Neural cell (in vitro differentiated cells): ENCODE data around the gene CAT. TPM values are rescaled to one million over a fixed set of nuclear protein-coding genes. Genes with fewer than 3 reads are reported as not detected.

ENCODE experiments used
- H2AFZ ChIP-seq: fragments of 200-600, 300-800 bp; sonication (generic), shearing (Covaris generic); 2 replicates; pipeline ENCODE4 v1.6.0; 2014; ENCODE audit warnings: low read depth, mild to moderate bottlenecking, antibody characterized with exemption, low read length, moderate library complexity
- H3F3A ChIP-seq: fragments of 200-600 bp; shearing (Covaris generic); 2 replicates; pipeline ENCODE4 v1.6.1; 2016; ENCODE audit warnings: mild to moderate bottlenecking, moderate library complexity, mixed read lengths, antibody characterized with exemption, low read length; ENCODE audit not compliant: insufficient read depth, poor library complexity, severe bottlenecking
- H3K27ac ChIP-seq: fragments of 200-600, 300-800 bp; sonication (generic), shearing (Covaris generic); 2 replicates; pipeline ENCODE4 v1.5.1; 2014; ENCODE audit warnings: mild to moderate bottlenecking, low read length, moderate library complexity
- H3K27me3 ChIP-seq: fragments of 300-800, 200-600 bp; sonication (generic), shearing (Covaris generic); 2 replicates; pipeline ENCODE4 v1.6.0; 2014; ENCODE audit warnings: mild to moderate bottlenecking, low read depth, low read length, moderate library complexity; ENCODE audit not compliant: insufficient read depth
- H3K36me3 ChIP-seq: fragments of 300-800, 200-600 bp; sonication (generic), shearing (Covaris generic); 2 replicates; pipeline ENCODE4 v1.5.1; 2014; ENCODE audit warnings: mild to moderate bottlenecking, antibody characterized with exemption, low read length, moderate library complexity; ENCODE audit not compliant: insufficient read depth
- H3K4me2 ChIP-seq: fragments of 300-800, 200-600 bp; sonication (generic), shearing (Covaris generic); 2 replicates; pipeline ENCODE4 v1.6.0; 2014; ENCODE audit warnings: mild to moderate bottlenecking, low read length
- H3K4me3 ChIP-seq: fragments of 300-800, 200-600 bp; sonication (generic), shearing (Covaris generic); 2 replicates; pipeline ENCODE4 v1.5.1; 2014; ENCODE audit warnings: mild to moderate bottlenecking, low read length, moderate library complexity
- H3K79me2 ChIP-seq: fragments of 200-600 bp; shearing (Covaris generic); replicated peaks from 2 replicates; pipeline ENCODE4 v1.6.0; 2014; ENCODE audit warnings: mild to moderate bottlenecking, low read length, moderate library complexity; ENCODE audit not compliant: insufficient read depth
- H3K9ac ChIP-seq: fragments of 300-800, 200-600 bp; sonication (generic), shearing (Covaris generic); 2 replicates; pipeline ENCODE4 v1.6.1; 2016; ENCODE audit warnings: mild to moderate bottlenecking, low read length, mixed read lengths
- H3K9me2 ChIP-seq: fragments of 200-600 bp; shearing (Covaris generic); 2 replicates; pipeline ENCODE4 v1.6.1; 2016; ENCODE audit warnings: mild to moderate bottlenecking, low read length, mixed read lengths; ENCODE audit not compliant: insufficient read depth
- H3K9me3 ChIP-seq: fragments of 200-600, 300-800 bp; sonication (generic), shearing (Covaris generic); 2 replicates; pipeline ENCODE4 v1.6.1; 2016; ENCODE audit warnings: mild to moderate bottlenecking, mixed run types, low read length, moderate library complexity, mixed read lengths
- H4K20me1 ChIP-seq: fragments of 200-600 bp; shearing (Covaris generic); 2 replicates; pipeline ENCODE4 v1.6.1; 2016; ENCODE audit warnings: mild to moderate bottlenecking, mixed run types; ENCODE audit not compliant: insufficient read depth
- EP300 ChIP-seq: fragments of 450-650 bp; conservative IDR thresholded peaks from 2 replicates; pipeline ENCODE4 v1.6.1; 2014; ENCODE audit warnings: antibody characterized with exemption, mild to moderate bottlenecking, moderate library complexity; ENCODE audit not compliant: poor library complexity, severe bottlenecking
- EZH2 ChIP-seq: fragments of 200-600, 300-800 bp; shearing (Covaris generic), sonication (generic); IDR thresholded peaks from 2 replicates; pipeline ENCODE4 v1.6.1; 2014; ENCODE audit warnings: antibody characterized with exemption, low read length, borderline replicate concordance, mild to moderate bottlenecking; ENCODE audit not compliant: insufficient read depth, poor library complexity, severe bottlenecking
- MXI1 ChIP-seq: fragments of 450-650 bp; conservative IDR thresholded peaks from 2 replicates; pipeline ENCODE4 v1.6.1; 2014; ENCODE audit warnings: antibody characterized with exemption, mild to moderate bottlenecking; ENCODE audit not compliant: poor library complexity, severe bottlenecking
- POLR2AphosphoS5 ChIP-seq: IDR thresholded peaks from 2 replicates; pipeline ENCODE4 v1.6.1; 2012
- RAD21 ChIP-seq: fragments of 450-650 bp; conservative IDR thresholded peaks from 2 replicates; pipeline ENCODE4 v1.6.1; 2014; ENCODE audit warnings: antibody characterized with exemption, mild to moderate bottlenecking, moderate library complexity
- SMC3 ChIP-seq: fragments of 450-650 bp; conservative IDR thresholded peaks from 2 replicates; pipeline ENCODE4 v1.6.1; 2014; ENCODE audit warnings: antibody characterized with exemption, mild to moderate bottlenecking, moderate library complexity; ENCODE audit not compliant: poor library complexity
- TAF1 ChIP-seq: IDR thresholded peaks from 2 replicates; pipeline ENCODE4 v1.6.1; 2012; ENCODE audit warnings: low read depth
- polyA plus RNA-seq: library from polyadenylated mRNA; depleted of rRNA; stranded (reverse); fragments of >200 nt; gene quantifications from 2 replicates; pipeline ENCODE4 v1.2.3, GENCODE V29; 2014
- TF ChIP-seq, protein P1 (sequence below): IDR thresholded peaks from 2 replicates; pipeline ENCODE4 v1.6.1; 2012; ENCODE audit warnings: borderline replicate concordance
- TF ChIP-seq, protein P2 (sequence below): fragments of 450-650 bp; IDR thresholded peaks from 2 replicates; pipeline ENCODE4 v1.5.1; 2014; ENCODE audit warnings: antibody characterized with exemption, mild to moderate bottlenecking, moderate library complexity; ENCODE audit not compliant: poor library complexity, severe bottlenecking

The CAT gene
- polyA plus RNA-seq, 1 donor from 2014 or later: 40.1 TPM

DNA sequence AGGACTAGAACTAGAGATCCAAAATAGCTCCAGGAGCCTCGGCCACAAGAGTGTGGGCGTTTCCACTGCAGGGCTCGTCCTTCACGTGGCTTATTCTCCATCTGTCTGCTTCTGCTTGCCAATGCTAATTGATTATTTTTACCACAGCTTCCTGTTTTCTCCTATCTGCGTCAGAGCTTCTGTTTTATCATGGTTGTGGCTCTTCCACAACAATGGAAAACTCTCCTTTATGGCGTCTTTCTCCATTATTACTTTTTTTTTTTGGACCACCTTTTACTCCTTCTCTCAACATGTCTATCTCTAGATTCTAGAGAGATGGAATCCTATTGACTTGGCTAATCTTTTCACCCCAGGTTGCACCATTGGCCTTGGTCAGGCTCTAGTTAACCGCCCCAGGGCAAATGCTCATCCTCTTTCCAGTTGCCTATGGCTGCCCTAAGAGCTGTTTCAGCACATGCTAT lies 25.9 kb downstream of the CAT start:
- no peaks in the 10 kb centered on the region for H3K27me3 ChIP-seq
- H3K79me2 ChIP-seq: no peaks in the 10 kb centered on the region
- H3K9ac ChIP-seq: no peak overlapping the region
- H2AFZ ChIP-seq: no peak overlapping the region
- H3K9me2 ChIP-seq: no peaks in the 10 kb centered on the region
- H3K27ac ChIP-seq: no peak overlapping the region
- H3K36me3 ChIP-seq: no peaks in the 10 kb centered on the region
- H3K4me2 ChIP-seq: no peak overlapping the region
- peaks cover 4% of the 10 kb centered on the region for H3K9me3 ChIP-seq
- H3F3A ChIP-seq: no peaks in the 10 kb centered on the region
- TF ChIP-seq, protein P1, sequence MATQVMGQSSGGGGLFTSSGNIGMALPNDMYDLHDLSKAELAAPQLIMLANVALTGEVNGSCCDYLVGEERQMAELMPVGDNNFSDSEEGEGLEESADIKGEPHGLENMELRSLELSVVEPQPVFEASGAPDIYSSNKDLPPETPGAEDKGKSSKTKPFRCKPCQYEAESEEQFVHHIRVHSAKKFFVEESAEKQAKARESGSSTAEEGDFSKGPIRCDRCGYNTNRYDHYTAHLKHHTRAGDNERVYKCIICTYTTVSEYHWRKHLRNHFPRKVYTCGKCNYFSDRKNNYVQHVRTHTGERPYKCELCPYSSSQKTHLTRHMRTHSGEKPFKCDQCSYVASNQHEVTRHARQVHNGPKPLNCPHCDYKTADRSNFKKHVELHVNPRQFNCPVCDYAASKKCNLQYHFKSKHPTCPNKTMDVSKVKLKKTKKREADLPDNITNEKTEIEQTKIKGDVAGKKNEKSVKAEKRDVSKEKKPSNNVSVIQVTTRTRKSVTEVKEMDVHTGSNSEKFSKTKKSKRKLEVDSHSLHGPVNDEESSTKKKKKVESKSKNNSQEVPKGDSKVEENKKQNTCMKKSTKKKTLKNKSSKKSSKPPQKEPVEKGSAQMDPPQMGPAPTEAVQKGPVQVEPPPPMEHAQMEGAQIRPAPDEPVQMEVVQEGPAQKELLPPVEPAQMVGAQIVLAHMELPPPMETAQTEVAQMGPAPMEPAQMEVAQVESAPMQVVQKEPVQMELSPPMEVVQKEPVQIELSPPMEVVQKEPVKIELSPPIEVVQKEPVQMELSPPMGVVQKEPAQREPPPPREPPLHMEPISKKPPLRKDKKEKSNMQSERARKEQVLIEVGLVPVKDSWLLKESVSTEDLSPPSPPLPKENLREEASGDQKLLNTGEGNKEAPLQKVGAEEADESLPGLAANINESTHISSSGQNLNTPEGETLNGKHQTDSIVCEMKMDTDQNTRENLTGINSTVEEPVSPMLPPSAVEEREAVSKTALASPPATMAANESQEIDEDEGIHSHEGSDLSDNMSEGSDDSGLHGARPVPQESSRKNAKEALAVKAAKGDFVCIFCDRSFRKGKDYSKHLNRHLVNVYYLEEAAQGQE: no peak
- no peak for TF ChIP-seq MXI1
- TF ChIP-seq, protein P2, sequence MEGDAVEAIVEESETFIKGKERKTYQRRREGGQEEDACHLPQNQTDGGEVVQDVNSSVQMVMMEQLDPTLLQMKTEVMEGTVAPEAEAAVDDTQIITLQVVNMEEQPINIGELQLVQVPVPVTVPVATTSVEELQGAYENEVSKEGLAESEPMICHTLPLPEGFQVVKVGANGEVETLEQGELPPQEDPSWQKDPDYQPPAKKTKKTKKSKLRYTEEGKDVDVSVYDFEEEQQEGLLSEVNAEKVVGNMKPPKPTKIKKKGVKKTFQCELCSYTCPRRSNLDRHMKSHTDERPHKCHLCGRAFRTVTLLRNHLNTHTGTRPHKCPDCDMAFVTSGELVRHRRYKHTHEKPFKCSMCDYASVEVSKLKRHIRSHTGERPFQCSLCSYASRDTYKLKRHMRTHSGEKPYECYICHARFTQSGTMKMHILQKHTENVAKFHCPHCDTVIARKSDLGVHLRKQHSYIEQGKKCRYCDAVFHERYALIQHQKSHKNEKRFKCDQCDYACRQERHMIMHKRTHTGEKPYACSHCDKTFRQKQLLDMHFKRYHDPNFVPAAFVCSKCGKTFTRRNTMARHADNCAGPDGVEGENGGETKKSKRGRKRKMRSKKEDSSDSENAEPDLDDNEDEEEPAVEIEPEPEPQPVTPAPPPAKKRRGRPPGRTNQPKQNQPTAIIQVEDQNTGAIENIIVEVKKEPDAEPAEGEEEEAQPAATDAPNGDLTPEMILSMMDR: no peak
- no peak for TF ChIP-seq POLR2AphosphoS5
- TF ChIP-seq EZH2: no peak
- TF ChIP-seq EP300: no peak
- no peak for TF ChIP-seq SMC3
- TF ChIP-seq RAD21: no peak
- TF ChIP-seq TAF1: no peak
- H4K20me1 ChIP-seq: no peaks in the 10 kb centered on the region
- no peak overlapping the region for H3K4me3 ChIP-seq

DNA sequence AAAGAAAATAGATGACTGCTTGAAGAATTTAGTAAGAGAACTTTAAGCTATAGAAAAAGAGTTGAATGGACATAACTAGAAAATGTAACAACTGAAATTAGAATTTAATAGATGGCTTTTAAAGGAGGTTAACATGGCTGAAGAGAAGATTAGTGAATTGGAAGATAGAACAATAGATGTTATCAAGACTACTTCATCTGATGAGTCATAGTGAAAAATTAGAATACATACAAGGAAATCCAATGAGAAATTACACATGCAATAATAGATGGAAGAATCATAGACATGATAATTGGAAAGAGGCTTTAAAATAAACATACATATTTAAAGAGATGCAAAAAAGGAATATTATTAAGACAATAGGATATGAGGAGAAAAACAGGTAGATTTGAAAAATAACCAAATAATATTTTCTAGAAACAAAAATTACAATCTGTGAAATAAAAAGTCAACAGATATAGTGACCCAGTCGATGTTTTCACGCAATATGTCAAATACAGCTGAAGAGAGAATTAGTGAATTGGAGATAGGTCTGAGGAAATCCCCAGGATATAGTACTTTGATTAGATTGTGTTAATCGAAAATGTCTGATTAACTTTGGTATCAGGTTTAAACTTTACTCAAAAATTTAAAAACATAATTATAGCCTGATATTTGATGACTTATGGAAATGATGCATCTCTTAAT lies 28.2 kb downstream of the CAT start:
- H3K4me3 ChIP-seq: no peak overlapping the region
- no peaks in the 10 kb centered on the region for H3K79me2 ChIP-seq
- H2AFZ ChIP-seq: no peak overlapping the region
- H3K27me3 ChIP-seq: no peaks in the 10 kb centered on the region
- no peaks in the 10 kb centered on the region for H3K9me2 ChIP-seq
- H3F3A ChIP-seq: no peaks in the 10 kb centered on the region
- no peak overlapping the region for H3K27ac ChIP-seq
- no peak overlapping the region for H3K9ac ChIP-seq
- no peaks in the 10 kb centered on the region for H3K36me3 ChIP-seq
- no peak overlapping the region for H3K4me2 ChIP-seq
- TF ChIP-seq, protein P1: no peak
- no peak for TF ChIP-seq MXI1
- TF ChIP-seq RAD21: no peak
- TF ChIP-seq SMC3: no peak
- TF ChIP-seq, protein P2: no peak
- TF ChIP-seq POLR2AphosphoS5: no peak
- TF ChIP-seq EZH2: no peak
- no peak for TF ChIP-seq TAF1
- no peak for TF ChIP-seq EP300
- peaks cover 4% of the 10 kb centered on the region for H3K9me3 ChIP-seq
- no peaks in the 10 kb centered on the region for H4K20me1 ChIP-seq
